ENCODE measurements around the gene PCSK5.
"Not testable (repeated sequence)": the region's sequence is repeated elsewhere in the genome, so short reads cannot be mapped to it uniquely, and the experiment has no call there.

PCSK5 gene

GRCh38 chr9:75891277-75891741, 836 bp downstream of the PCSK5 start:
- no peak for DNase-seq

GRCh38 chr9:75891771-75892215, 1.3 kb downstream of the PCSK5 start:
- no peak for DNase-seq

GRCh38 chr9:75892216-75892911, 1.9 kb downstream of the PCSK5 start:
- no peak for DNase-seq

- DNase-seq: no peak
Measured at GRCh38 chr9:75893106-75893505, 2.6 kb downstream of the PCSK5 start.

GRCh38 chr9:75894566-75894965, 4.1 kb downstream of the PCSK5 start:
- no peak for DNase-seq

- DNase-seq: no peak
Measured at GRCh38 chr9:75895112-75895511, 4.6 kb downstream of the PCSK5 start.

- DNase-seq: no peak
Measured at GRCh38 chr9:75896193-75896592, 5.7 kb downstream of the PCSK5 start.

GRCh38 chr9:75900893-75901524, 10.5 kb downstream of the PCSK5 start:
- not testable (repeated sequence) for DNase-seq

GRCh38 chr9:75903785-75904360, 13.4 kb downstream of the PCSK5 start:
- no peak for DNase-seq

GRCh38 chr9:75904364-75904763, 13.9 kb downstream of the PCSK5 start:
- no peak for DNase-seq

GRCh38 chr9:75906531-75906930, 16.1 kb downstream of the PCSK5 start:
- DNase-seq: no peak

GRCh38 chr9:75907329-75907728, 16.9 kb downstream of the PCSK5 start:
- DNase-seq: no peak

- no peak for DNase-seq
Measured at GRCh38 chr9:75907923-75908322, 17.4 kb downstream of the PCSK5 start.

- no peak for DNase-seq
Measured at GRCh38 chr9:75909776-75910175, 19.3 kb downstream of the PCSK5 start.

GRCh38 chr9:75910731-75911130, 20.3 kb downstream of the PCSK5 start:
- DNase-seq: no peak

- DNase-seq: no peak
Measured at GRCh38 chr9:75911390-75911789, 20.9 kb downstream of the PCSK5 start.

- no peak for DNase-seq
Measured at GRCh38 chr9:75912951-75913350, 22.5 kb downstream of the PCSK5 start.

- no peak for DNase-seq
Measured at GRCh38 chr9:75914002-75914401, 23.5 kb downstream of the PCSK5 start.

GRCh38 chr9:75914883-75915452, 24.5 kb downstream of the PCSK5 start:
- DNase-seq: no peak

- no peak for DNase-seq
Measured at GRCh38 chr9:75918154-75918553, 27.7 kb downstream of the PCSK5 start.

GRCh38 chr9:75918909-75919308, 28.4 kb downstream of the PCSK5 start:
- no peak for DNase-seq

- DNase-seq: no peak
Measured at GRCh38 chr9:75921391-75922127, 31.1 kb downstream of the PCSK5 start.

GRCh38 chr9:75926385-75926784, 35.9 kb downstream of the PCSK5 start:
- no peak for DNase-seq

Data from activated gamma-delta T cell (primary cell).